SKM-1 treated with dmso at 0.1 percent for 144 hours (cell line): ENCODE measurements around the gene CRYL1.

Source experiments
- DNase-seq: peaks from one replicate; lab custom pipeline; 2025; ENCODE audit not compliant: unreplicated experiment; lab: John Stamatoyannopoulos, UW

Gene CRYL1

DNA sequence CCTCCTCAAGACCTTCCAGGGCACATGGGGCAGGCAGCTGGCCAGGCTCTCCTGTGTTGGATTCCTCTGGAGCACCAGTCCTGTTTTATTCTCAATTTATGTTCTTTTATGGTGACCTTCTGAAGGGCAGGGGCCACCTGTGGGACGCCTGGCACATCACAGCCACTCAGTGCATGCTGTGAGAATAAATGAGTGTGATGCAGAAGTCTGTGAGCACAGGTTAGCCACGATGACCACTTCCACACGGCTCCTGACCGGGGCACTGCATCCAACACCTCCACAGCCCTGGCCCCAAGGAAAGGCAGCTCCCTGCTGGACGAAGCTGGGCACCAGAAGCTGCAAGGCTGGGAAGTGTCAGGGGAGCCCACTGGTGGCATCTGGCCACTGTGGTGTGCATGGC, 122.8 kb downstream of the CRYL1 start:
- DNase-seq: no peak

DNA sequence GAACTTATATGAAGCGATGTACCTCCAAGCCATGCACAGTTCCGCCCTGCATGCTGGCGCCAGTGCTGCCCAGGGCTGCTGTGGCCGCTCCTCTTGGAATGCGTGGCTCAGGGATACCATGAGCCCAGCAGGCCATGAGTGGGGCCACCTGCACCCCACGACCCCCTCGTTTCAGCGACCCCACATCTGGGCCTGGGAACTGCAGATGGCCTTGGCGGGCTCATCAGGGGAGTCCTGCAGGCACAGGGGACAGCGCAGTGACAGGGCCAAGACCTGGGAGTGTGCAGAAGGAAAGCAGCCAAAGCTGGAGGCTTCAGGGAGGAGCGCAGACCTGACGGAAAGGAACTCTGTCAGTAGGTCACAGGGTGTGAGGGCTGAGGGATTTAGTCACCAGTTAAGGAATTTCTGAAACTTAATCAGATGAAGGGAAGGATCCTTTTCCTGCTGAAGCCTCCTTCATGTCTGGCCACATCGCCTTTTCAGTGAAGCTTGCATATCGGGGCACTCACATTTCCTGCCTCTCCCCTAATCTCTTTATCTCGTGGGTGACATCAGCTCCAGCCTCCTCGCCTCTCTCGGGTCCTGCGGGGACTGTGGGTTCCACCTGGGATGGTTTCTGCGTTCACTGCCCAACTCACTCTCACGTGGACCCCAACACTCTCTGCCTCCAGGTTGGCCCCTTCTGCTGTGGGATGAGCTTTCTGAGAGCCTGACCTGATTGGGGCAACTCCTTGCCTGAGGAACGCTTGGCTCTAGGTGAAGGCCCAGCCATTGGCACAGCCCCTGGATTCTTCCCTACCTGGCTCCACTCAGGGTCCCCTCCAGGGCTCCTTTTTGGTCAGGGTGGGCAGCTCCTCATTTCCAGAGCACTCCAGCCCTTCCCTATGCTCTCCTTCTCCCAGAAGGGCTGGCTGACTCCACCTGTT, 123.5 kb downstream of the CRYL1 start:
- no peak for DNase-seq

DNA sequence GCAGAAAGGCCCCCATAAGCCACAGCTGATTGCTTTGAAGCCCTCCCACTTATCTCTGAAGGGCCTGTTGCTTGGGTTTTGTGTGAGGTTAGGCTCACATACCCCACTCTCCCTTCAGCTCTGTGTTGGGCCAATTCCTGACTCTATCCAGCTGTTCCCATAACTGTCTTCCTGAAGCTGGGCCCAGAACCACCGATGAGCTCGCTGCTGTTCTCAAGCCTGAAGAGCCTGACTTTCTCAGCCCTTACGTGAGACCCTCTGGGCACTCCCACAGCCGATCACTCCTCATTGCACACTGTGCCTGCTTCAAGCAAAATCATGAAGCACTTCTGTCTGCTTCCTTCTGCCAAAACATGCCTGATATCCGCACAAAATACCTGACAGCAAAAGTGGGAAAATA, 124.1 kb downstream of the CRYL1 start:
- DNase-seq: no peak

DNA sequence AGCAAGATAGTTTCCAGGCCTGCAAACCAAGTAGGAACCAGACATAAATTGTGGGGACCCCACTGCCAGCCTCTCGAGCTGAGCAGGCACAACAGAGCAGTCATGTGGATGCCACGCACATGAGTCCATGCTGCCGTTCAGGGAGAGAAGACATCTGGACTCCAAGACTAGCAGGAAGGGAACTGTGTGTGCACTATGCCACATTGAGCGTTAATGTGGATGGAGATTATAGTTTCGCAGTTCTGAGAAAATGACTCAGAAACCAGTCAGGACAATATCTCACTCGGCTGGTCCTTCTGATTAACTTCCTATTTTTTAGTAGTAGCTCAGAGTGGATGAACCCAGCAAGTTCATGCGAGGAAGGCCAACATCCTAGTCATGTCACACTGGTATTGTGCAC, 124.9 kb downstream of the CRYL1 start:
- no peak for DNase-seq

DNA sequence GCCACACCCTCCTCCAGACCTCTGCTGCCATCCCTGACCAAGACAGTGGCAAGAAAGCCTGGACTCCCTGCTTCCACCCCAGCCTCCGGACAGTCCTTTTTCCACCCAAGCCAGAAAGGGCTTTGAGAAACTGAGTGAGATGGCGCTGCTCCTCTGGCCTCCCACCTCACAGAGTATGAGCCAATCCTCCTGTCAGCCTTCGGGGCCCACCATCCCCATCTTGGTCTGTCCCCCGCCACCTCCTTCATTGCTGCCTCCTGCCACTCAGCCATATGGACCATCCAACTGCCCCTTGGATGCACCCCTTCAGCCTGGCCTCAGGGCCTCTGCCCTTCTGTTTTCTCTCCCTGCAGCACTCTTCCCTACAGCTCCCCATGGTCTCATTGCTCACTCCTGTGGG, 125.7 kb downstream of the CRYL1 start:
- no peak for DNase-seq

DNA sequence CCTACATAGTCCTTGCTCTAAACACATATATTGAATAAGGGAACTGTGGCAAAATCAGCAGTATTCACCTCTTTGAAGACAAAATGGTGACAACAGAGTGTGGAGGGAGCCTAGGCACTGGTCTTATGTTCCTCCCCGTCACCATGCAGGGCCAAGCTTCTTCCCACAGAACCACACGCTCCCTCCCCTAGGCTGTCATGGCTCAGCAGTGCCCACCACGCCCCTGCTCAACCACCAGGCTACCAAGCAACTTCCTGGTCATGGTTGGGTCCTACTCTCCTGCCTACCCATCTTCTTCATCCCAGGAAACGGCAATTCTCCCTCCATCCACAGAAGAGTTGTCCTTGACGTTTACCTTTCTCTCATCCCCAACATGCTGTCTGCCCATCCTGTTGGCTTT, 126.1 kb downstream of the CRYL1 start:
- no peak for DNase-seq

DNA sequence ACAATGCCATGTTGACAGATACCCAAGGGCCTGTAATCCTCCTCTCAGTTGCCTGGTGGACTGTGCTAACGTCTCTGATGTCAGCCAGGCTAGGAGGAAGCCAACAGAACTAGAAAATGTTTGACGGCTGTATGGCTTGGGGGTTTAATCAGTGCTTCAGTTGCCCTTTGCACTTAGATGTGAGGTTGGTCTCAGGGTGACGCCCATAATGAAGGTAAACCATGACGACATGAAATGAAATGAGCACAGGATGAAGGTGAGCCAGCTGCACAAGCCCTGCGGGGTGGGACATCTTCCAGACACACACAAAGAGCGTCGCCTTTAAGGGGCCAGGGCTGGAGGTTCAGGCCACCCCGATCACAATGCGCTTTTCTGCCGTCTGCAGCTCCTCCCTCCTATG, 127.2 kb downstream of the CRYL1 start:
- DNase-seq: no peak

DNA sequence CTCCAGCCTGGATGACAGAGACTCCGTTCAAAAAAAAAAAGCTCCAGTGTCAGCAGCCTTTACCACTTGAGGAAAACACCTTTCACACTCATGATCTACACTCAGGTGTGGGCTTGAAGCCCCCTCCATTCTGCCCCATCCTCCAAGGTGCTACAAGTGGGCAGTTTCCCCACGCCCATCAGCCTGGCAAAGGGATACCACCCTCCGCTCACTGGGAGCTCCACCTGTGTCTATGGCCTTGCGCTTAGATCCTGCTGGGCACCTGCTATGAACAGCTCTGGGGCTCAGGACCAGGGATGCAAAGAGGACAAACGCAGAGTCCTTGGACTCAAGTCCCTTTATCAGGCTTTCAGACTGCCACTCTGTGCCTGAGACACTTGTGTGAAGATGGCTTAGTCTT, 127.8 kb downstream of the CRYL1 start:
- DNase-seq: no peak

DNA sequence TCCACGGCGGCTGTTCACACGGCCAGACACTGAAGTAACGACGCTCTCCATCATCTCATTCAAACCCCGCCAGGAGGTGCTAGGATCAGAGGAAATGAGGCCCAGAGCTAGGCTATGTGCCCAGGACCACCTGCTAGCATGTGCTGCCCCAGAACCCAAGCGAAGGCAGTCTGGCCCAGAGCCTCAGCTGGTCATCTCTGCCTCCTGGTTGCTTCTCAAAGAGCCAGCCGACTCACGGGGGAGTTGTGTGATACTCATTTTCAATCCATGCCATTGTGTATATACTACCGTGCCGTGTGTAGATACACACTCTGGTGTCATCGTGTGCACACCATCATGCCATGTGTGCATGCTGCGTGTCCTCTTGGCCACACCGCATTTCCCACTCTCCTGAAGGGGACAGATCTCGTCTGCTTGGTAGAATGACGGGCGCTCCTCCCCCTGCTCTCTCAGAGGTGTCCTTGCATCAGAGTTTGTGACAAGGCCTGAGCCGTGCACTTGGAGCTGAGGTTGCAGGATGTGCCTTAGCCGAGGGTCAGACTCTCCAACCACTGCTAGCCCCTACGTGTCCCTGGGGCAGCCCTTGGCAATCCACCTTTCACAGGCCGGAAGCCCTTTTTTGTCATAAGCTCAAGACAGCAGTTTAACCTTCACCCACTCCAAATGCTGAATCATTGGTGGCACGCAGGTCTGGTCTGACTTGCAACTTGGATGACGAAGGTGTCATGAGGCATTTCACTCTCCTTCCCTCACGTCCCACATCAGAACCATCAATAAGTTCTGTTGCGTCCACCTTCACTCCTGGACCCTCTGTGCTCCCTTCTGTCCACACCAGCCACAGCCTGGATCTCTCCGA, 130.4 kb downstream of the CRYL1 start:
- DNase-seq: no peak

DNA sequence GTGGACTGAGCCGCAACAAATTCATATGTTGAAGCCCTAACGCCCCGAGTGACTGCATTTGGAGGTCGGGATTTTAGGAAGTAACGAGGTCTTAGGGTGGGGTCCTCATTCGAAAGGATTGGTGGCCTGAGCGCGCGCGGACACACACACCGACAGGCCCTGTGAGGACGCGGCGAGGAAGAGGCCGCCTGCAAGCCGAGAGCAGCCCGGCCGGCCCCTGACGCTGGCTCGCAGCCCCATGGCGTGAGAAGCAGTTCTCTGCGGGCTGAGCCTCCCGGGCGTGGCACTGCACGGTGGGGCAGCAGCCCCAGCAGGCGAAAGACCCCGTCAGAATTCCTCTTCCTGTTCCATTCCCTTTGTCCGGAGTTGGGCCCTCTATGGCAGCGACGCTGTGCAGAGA, 131.2 kb downstream of the CRYL1 start:
- no peak for DNase-seq

DNA sequence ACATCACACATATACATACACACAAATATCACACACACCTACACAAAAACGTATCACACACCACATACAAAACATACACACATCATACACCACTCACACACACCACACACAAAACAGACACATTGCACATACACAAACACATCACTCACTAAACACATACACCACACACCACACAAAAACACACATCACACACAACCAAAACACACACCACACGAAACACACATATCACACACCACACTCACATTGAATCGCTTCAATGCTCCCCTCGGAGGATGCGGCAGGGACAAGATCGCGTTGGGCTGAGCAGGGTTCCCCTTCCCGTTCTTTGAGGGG, 131.5 kb downstream of the CRYL1 start:
- no peak for DNase-seq

DNA sequence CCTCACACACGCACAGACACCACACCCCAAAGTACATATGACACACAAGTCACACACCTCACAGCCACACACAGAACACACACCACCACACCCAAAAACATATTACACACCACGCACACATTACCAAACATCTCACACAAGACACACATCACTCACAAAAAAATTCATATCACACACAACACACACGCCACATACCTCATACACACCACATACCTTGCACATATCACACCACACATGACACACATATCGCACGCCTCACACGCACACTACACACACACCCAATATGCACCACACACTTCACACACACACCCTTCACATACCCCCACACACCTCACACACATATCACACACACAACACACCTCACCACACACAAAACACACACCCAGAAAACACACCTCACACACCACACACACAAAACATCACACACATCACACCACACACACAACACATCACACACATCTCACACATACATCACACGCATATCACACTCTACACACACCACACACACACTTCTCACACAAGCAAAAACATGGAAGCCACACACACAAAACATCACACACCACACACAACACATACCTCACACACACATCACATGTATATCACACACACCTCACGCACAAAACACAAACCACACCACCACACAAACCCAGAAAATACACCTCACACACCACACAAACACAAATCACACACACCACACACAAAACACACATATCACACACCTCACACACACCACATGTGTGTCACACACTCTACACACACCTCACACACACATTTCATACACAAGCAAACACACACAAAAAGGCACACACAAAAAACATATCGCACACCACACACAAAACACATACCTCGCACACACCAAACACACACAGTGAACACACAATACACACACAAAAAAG, 132.1 kb downstream of the CRYL1 start:
- DNase-seq: no peak

DNA sequence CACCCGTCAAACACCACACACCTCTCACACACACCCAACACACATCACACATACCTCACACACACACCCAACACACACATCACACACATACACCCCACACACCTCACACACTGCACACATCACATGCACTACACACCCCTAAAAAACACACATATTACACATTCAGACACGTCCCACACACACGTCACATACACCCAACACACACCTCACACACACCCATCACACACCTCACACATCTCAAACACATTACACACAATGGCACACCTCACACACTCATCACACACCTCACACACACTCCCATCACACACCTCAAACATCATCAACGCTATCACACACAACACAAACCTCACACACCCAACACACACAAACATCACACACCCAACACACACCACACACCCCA, 133.1 kb downstream of the CRYL1 start:
- DNase-seq: no peak

DNA sequence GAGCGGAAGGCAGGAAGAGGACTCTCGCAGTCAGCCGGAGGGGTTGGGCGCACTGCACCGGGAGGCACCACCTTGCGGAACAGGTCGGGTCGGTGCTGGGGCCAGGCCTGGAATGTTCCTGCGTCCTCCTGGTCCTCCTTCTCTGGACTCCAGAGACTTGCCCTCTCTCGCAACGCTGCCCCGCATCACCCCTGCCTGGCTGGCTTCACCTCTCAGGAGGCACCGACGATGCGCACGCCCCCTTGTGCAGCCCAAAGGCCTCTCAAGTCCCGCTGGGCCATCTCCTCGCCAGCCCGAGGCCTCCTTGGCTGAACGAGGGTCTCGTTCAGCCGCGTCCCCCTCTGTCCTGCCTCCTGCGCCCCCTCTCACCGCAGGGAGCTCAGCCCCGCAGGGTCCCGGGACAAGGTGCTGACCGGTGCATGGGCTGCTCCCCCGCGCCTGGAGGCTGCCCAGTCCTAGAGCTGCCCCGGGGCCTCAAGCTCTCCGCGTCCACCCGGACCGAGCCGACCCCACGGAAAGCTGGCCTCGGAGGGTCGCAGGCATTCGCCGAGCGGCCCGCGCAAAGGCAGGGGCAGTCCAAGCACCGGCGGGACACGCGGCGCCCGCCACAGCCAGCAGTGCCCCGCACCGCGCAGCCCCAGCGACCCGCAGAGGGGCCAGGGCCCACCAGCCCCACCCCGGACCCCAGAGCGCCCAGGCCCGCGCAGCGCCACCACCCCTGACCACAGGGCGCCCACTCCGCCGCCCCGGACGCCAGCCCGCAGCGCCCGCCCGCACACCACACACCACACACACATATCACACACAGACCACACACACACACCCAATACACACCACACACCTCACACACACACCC, 133.8 kb downstream of the CRYL1 start:
- DNase-seq: no peak

DNA sequence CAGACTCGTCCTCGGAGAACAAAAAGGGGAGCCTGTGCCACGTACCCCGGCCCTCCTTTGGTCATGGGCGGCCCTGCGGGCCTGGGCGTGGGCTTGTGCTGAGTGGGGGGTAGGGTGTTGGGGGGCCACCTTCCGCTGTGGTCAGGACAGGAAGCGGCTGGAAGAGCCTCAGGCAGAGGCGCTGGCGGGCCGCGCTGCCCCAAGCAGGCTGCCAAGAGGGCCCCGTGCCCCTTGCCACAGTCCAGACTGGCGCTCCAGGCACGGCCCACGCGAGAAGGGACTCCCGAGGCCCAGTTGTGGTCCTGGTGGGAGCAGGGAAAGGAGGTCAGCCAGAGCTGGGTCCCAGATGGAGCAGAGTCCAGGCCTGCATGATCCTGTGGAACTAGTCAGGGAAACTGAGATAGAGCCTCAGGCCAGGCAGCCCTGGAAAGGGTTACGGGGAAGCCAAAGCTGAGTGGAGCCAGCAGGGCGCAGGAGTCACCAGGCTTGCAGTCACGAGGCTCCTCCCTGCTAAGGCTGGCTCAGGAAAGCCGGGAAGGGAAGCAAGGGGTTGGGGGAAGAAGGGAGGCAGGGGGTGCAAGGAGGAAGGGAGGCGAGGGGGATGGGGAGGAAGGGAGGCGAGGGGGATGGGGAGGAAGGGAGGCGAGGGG, 135.0 kb downstream of the CRYL1 start:
- no peak for DNase-seq

DNA sequence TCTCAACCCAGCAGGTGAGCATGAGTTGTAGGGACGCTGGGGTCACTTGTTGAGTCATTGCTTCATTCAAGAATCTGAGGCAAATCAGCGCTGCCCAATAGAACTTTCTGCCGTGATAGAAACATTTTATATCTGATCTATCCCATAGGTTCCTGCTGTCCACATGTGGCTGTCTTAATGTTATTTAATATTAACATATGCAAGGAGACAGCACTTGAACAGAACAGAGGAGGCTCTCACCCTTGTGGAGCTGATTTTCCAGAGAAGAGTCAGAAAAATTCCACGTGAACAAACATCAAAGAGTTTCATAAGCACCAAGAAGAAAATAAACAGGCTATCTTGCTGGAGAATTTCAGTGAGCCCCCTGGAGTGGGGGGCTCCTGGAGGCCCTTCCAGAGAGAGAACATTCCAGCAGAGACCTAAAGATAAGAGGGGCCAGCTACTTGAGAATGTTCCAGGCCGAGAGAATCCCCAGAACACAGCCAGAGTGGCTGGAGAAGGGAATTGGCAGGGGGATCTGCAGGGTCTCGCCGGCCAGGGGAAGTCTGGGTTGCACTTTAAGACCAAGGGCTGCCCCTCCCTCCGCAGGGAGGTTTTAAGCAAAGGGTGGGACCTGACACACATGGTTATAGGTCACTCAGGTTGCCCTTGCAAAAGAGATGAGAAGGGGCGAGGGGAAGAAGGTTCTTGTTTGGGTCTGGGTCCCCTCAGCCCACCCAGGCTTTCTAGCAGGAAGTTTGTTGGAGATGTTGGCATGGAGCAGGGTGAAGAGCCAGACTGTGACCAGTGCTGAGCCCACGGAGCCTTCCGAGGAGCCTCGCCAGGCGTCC, 135.7 kb downstream of the CRYL1 start:
- no peak for DNase-seq

DNA sequence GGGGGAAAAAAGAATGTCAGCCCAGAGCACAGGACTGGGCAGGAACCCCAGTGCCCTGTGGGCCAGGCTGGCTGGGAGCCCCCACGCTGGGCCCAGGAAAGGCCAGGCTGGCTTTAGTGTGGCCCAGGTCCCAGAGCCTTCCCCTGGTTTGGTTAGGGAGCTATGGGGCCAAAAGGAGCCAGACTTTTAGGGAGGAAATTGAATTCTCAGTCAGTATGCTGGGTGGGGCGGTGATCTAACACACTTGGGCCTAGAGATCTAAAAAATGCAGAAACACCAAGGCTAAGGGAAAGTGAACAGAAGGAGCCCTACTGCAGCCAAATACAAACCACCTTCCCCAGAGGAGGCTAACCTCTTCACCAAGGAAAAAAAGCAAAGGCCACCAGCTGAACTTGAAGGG, 137.5 kb downstream of the CRYL1 start:
- DNase-seq: no peak

DNA sequence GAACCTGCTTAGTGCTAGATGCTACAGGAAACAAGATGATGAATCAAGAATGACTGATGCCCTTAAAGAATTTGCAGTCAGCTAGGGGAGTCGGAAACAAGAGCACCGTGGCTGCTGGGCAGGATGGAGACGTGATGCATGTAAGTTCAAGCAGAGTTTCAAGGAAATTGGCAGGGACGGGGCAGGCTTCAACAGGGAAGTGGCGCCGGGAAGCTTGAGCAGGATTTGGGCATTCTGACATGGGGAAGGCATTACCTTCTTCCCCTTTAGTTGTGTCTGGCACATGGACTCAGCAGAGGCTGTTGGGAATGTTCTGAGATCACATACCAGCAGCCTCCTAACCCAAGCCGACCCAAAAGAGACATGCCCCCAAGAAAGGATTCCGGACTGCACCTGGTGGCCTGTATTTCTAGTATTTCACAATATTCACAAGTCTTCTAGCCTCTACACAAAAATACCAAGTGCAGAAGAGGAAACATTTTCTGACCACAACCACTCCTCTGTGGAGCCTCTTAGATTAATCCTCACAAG, 138.2 kb downstream of the CRYL1 start:
- DNase-seq: no peak

DNA sequence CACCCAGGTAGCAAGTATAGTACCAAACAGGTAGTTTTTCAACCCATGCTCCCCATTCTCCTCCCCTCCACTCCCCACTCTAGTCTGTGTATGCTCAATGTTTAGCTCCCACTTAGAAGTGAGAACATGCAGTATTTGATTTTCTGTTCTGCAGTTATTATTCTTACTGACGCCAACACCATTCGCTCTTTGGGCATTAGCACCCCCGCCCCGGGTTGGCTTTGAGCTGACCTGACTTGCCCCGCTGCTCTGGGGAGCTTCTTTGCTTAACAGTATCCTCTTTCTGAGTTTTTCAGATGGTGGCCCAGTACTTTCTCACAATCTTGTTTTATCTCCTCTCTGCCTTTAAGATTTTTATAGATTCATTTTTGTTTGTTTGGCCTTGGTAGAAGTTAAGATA, 138.7 kb downstream of the CRYL1 start:
- DNase-seq: no peak
